H9 (cell line): ENCODE results near the gene CLPX. TPM values are rescaled to one million over a fixed set of nuclear protein-coding genes. Genes with fewer than 3 reads are reported as not detected.

ENCODE experiments used
- DNase-seq: peaks from one replicate; pipeline ENCODE4 v3.0.0-alpha.2; 2017
- H2AFZ ChIP-seq: one replicate; pipeline ENCODE4 v1.6.1; 2013; ENCODE audit warnings: mild to moderate bottlenecking, low read length, control low read depth, moderate library complexity
- H2AK5ac ChIP-seq: 2 replicates; pipeline ENCODE4 v1.6.1; 2013; ENCODE audit warnings: low read length, control low read depth, mixed read lengths; ENCODE audit not compliant: insufficient read length
- H2BK120ac ChIP-seq: one replicate; pipeline ENCODE4 v1.6.1; 2013; ENCODE audit warnings: low read depth, mild to moderate bottlenecking, low read length, control low read depth, inconsistent platforms; ENCODE audit not compliant: poor library complexity, severe bottlenecking
- H2BK12ac ChIP-seq: 2 replicates; pipeline ENCODE4 v1.6.1; 2013; ENCODE audit warnings: low read length, control low read depth, mixed read lengths, low read depth; ENCODE audit not compliant: insufficient read length
- H2BK15ac ChIP-seq: 2 replicates; pipeline ENCODE4 v1.6.1; 2013; ENCODE audit warnings: low read depth, low read length, control low read depth
- H2BK20ac ChIP-seq: one replicate; pipeline ENCODE4 v1.6.1; 2013; ENCODE audit warnings: low read depth, mild to moderate bottlenecking, low read length, control low read depth, inconsistent platforms; ENCODE audit not compliant: poor library complexity, severe bottlenecking
- H2BK5ac ChIP-seq: 2 replicates; pipeline ENCODE4 v1.6.1; 2013; ENCODE audit warnings: low read length, control low read depth, mixed read lengths; ENCODE audit not compliant: insufficient read length
- H3K14ac ChIP-seq: 2 replicates; pipeline ENCODE4 v1.6.1; 2013; ENCODE audit warnings: low read length, control low read depth; ENCODE audit not compliant: insufficient read depth
- H3K18ac ChIP-seq: 2 replicates; pipeline ENCODE4 v1.6.1; 2013; ENCODE audit warnings: low read depth, mild to moderate bottlenecking, mixed read lengths, low read length, control low read depth; ENCODE audit not compliant: insufficient read length
- H3K23ac ChIP-seq: 2 replicates; pipeline ENCODE4 v1.6.1; 2013; ENCODE audit warnings: low read length, control low read depth, mixed read lengths, low read depth; ENCODE audit not compliant: insufficient read length
- H3K23me2 ChIP-seq: 2 replicates; pipeline ENCODE4 v1.6.1; 2013; ENCODE audit warnings: low read depth, mild to moderate bottlenecking, mixed read lengths, low read length, control low read depth; ENCODE audit not compliant: insufficient read length, poor library complexity, severe bottlenecking
- H3K27ac ChIP-seq: 2 replicates; pipeline ENCODE4 v1.5.1; 2013; ENCODE audit warnings: low read length, control low read depth, mixed read lengths, low read depth; ENCODE audit not compliant: insufficient read length
- H3K27me3 ChIP-seq: 2 replicates; pipeline ENCODE4 v1.6.1; 2013; ENCODE audit warnings: low read length, control low read depth, inconsistent platforms; ENCODE audit not compliant: insufficient read depth
- H3K4ac ChIP-seq: 2 replicates; pipeline ENCODE4 v1.6.1; 2013; ENCODE audit warnings: low read depth, mild to moderate bottlenecking, control low read depth, inconsistent platforms, low read length, moderate library complexity
- H3K4me1 ChIP-seq: 2 replicates; pipeline ENCODE4 v1.6.1; 2013; ENCODE audit warnings: low read length, control low read depth, inconsistent platforms; ENCODE audit not compliant: insufficient read depth
- H3K4me2 ChIP-seq: 2 replicates; pipeline ENCODE4 v1.6.1; 2013; ENCODE audit warnings: low read length, control low read depth, mixed read lengths; ENCODE audit not compliant: insufficient read length, insufficient read depth
- H3K56ac ChIP-seq: 2 replicates; pipeline ENCODE4 v1.6.1; 2013; ENCODE audit warnings: low read depth, mild to moderate bottlenecking, mixed read lengths, low read length, control low read depth; ENCODE audit not compliant: insufficient read length
- H3K79me1 ChIP-seq: 2 replicates; pipeline ENCODE4 v1.6.1; 2013; ENCODE audit warnings: low read depth, mild to moderate bottlenecking, moderate library complexity, low read length, control low read depth, inconsistent platforms; ENCODE audit not compliant: insufficient read depth, poor library complexity, severe bottlenecking
- H3K79me2 ChIP-seq: 2 replicates; pipeline ENCODE4 v1.6.1; 2013; ENCODE audit warnings: low read length, control low read depth, inconsistent platforms; ENCODE audit not compliant: insufficient read depth
- H3K9ac ChIP-seq: 2 replicates; pipeline ENCODE4 v1.6.1; 2013; ENCODE audit warnings: low read length, control low read depth, mixed read lengths; ENCODE audit not compliant: insufficient read length; ENCODE audit errors: extremely low read depth
- H3K9me3 ChIP-seq: one replicate; pipeline ENCODE4 v1.6.1; 2013; ENCODE audit warnings: low read depth, low read length, inconsistent platforms; ENCODE audit not compliant: control insufficient read depth
- H3T11ph ChIP-seq: one replicate; pipeline ENCODE4 v1.6.1; 2013; ENCODE audit warnings: mild to moderate bottlenecking, low read length, control low read depth, inconsistent platforms
- H4K20me1 ChIP-seq: one replicate; pipeline ENCODE4 v1.6.1; 2013; ENCODE audit not compliant: control insufficient read depth, insufficient read length, insufficient read depth
- H4K5ac ChIP-seq: 2 replicates; pipeline ENCODE4 v1.6.1; 2013; ENCODE audit warnings: low read depth, mild to moderate bottlenecking, mixed read lengths, low read length, control low read depth; ENCODE audit not compliant: insufficient read length
- H4K8ac ChIP-seq: replicated peaks from 2 replicates; pipeline ENCODE4 v1.6.1; 2013; ENCODE audit warnings: low read length, control low read depth, mixed read lengths, low read depth; ENCODE audit not compliant: insufficient read length
- H4K91ac ChIP-seq: 2 replicates; pipeline ENCODE4 v1.6.1; 2013; ENCODE audit warnings: low read depth, mild to moderate bottlenecking, moderate library complexity, mixed read lengths, low read length, control low read depth; ENCODE audit not compliant: insufficient read length
- H3K27ac Mint-ChIP-seq, 3 experiments: 2 replicates in 2 of 3; 3 replicates in 1 of 3; pipeline ENCODE4 v1.8.0; 2020 to 2021; ENCODE audit warnings: mixed read lengths in 3 of 3, mild to moderate bottlenecking in 1 of 3, moderate library complexity in 1 of 3
- H3K27me3 Mint-ChIP-seq: 2 replicates; pipeline ENCODE4 v1.8.0; 2021; ENCODE audit warnings: low read depth, mild to moderate bottlenecking, moderate library complexity, mixed read lengths
- H3K36me3 Mint-ChIP-seq, 3 experiments: 2 replicates in 2 of 3; 3 replicates in 1 of 3; pipeline ENCODE4 v1.8.0; 2020 to 2021; ENCODE audit warnings: low read depth in 3 of 3, mixed read lengths in 3 of 3; ENCODE audit not compliant: insufficient read depth in 1 of 3
- H3K4me1 Mint-ChIP-seq, 2 experiments: 2 replicates each; pipeline ENCODE4 v1.8.0; 2020; ENCODE audit warnings: mixed read lengths in 2 of 2
- H3K4me3 Mint-ChIP-seq, 2 experiments: 2 replicates in 1 of 2; 3 replicates in 1 of 2; pipeline ENCODE4 v1.8.0; 2020 to 2021; ENCODE audit warnings: mild to moderate bottlenecking in 2 of 2, mixed read lengths in 2 of 2, moderate library complexity in 1 of 2
- H3K9me3 Mint-ChIP-seq, 2 experiments: 2 replicates in 1 of 2; 3 replicates in 1 of 2; pipeline ENCODE4 v1.8.0; 2020; ENCODE audit warnings: mild to moderate bottlenecking in 2 of 2, mixed read lengths in 2 of 2, moderate library complexity in 1 of 2
- CTCF ChIP-seq: fragments of 200-600 bp; sonication (generic); conservative IDR thresholded peaks from 3 replicates; pipeline ENCODE4 v1.8.0; 2021; ENCODE audit warnings: antibody characterized with exemption, mild to moderate bottlenecking
- WGBS: extraction: QIAGEN DNeasy Blood & Tissue Kit; methylation state at CpG from one replicate; pipeline ENCODE4 v1.1.7; 2013; ENCODE audit warnings: missing lambda C conversion rate, low lambda C conversion rate, mixed read lengths; ENCODE audit not compliant: insufficient read length; ENCODE audit errors: extremely low coverage; 5-methylcytosine and 5-hydroxymethylcytosine counted together
- total RNA-seq: library from RNA; stranded (reverse); gene quantifications from 2 replicates; pipeline ENCODE4 v1.2.1, GENCODE V29; 2021

Gene CLPX
- total RNA-seq, 1 experiment from 2014 or later = 55.8 TPM

GRCh38 chr15:65219137-65219536 lies 34.0 kb upstream of the CLPX start:
- no CpG with 5 or more reads among the region's 3 CpGs for WGBS
- no peak overlapping the region for H3K4me3 Mint-ChIP-seq
- no peak overlapping the region for H3K27ac Mint-ChIP-seq

More at GRCh38 chr15:65219137-65219536, 34.0 kb upstream of the CLPX start:
- Histone ChIP-seq H2BK120ac (no peak overlapping the region), H4K5ac (no peak overlapping the region), H2BK12ac (no peak overlapping the region), H3T11ph (no peak overlapping the region), H3K4me2 (no peak overlapping the region), H4K8ac (no peak overlapping the region), H3K23me2 (no peaks in the 10 kb centered on the region), H3K14ac (no peak overlapping the region), H2AFZ (no peak overlapping the region), H3K27me3 (no peaks in the 10 kb centered on the region), H2BK15ac (no peak overlapping the region), H3K18ac (no peak overlapping the region), H3K27ac (no peak overlapping the region), H3K9me3 (no peaks in the 10 kb centered on the region), H2AK5ac (no peak overlapping the region), H3K23ac (no peak overlapping the region), H2BK20ac (no peak overlapping the region), H3K56ac (no peak overlapping the region), H3K79me2 (no peaks in the 10 kb centered on the region), H3K9ac (no peak overlapping the region), H2BK5ac (no peak overlapping the region), H3K4ac (no peak overlapping the region), H4K91ac (no peak overlapping the region), H3K4me1 (no peaks in the 10 kb centered on the region), H4K20me1 (no peaks in the 10 kb centered on the region), H3K79me1 (no peaks in the 10 kb centered on the region)
- H3K27me3 Mint-ChIP-seq = peaks cover 3% of the 10 kb centered on the region
- no peaks in the 10 kb centered on the region for H3K36me3 Mint-ChIP-seq
- no peak for DNase-seq
- no peak for TF ChIP-seq CTCF
- peaks cover 5 to 10% of the 10 kb centered on the region in 2 experiments; a peak in 3 of 4 replicates for H3K4me1 Mint-ChIP-seq
- H3K9me3 Mint-ChIP-seq = no peaks in the 10 kb centered on the region
